Measurements from ENCODE around the gene HELB.
A peak's percentile ranks its signal among the peaks of the same experiment; 100 is the strongest.

HELB gene

DNA sequence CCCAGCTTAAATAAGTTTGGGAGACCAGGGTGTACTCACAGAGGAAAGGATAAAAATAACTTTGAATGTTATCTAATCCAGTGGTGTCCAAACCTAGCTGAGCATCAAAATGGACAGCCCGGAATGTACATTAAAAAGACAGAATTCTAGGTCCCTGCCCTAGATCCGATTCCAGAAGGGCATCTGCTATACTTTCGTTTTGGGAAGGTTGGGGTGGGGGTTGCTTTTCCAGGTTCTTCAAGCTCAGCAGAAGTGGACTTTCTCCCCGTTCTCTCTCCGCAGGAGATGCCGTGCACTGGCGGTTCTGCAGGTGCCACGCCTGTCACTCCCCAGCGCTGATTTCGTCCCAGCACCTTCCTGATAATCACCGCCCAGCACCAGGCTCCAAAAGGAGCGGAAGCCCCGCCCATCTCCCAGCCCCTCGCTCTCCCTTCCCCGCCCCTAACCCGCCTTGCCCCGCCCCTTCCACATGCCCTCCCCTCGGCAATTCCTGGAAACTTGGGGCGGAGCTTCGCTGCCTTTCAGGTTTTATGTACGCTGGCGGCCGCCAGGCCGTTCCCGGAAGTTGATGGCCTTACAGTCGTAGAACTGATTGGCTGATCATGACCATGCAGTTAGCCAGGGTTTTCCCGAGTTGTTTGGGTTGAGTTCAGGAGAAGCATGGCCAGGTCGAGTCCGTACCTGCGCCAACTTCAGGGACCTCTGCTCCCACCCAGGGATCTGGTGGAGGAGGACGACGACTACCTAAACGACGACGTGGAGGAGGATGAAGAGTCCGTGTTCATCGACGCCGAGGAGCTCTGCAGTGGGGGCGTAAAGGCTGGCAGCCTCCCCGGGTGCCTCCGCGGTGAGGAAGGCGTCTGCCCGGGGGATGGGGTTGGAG is at the start of gene HELB:
Gene HELB, plus strand, starts transcription at position 550 of the 883 bp plus-strand sequence. Its CDS starts 111 bp downstream, at position 661.
- DNase-seq (ENCODE audit: low read depth in 4 of 4, low spot score in 1 of 4): peak; percentile 96 to 99 (median 98)

DNA sequence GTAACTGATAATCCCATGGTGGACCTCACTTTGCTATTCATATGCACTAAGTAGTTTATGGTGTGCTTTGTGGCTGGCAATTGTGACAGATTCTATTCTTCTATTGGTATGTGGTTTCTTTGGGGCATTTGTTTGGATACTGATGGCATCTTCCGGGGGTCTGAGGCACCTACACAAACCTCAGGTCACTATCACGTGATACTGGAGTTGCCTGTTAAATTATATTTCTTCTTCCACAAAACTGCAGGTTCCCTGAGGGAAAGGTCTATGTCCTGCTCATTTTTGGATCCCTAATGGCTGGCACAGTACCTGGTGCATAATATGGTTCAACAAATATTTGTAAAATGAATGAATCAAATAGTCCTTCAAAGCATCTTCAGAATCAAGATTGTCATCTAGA is 49.5 kb upstream of the HELB start:
- DNase-seq (ENCODE audit: low read depth in 4 of 4, low spot score in 1 of 4): no peak

GRCh38 chr12:66255737-66256136 is 46.6 kb upstream of the HELB start:
- no peak for DNase-seq (ENCODE audit: low read depth in 4 of 4, low spot score in 1 of 4)

GRCh38 chr12:66258011-66258410 is 44.3 kb upstream of the HELB start:
- no peak for DNase-seq (ENCODE audit: low read depth in 4 of 4, low spot score in 1 of 4)

- no peak for DNase-seq (ENCODE audit: low read depth in 4 of 4, low spot score in 1 of 4)
Measured at GRCh38 chr12:66262737-66263136, 39.6 kb upstream of the HELB start.

DNA sequence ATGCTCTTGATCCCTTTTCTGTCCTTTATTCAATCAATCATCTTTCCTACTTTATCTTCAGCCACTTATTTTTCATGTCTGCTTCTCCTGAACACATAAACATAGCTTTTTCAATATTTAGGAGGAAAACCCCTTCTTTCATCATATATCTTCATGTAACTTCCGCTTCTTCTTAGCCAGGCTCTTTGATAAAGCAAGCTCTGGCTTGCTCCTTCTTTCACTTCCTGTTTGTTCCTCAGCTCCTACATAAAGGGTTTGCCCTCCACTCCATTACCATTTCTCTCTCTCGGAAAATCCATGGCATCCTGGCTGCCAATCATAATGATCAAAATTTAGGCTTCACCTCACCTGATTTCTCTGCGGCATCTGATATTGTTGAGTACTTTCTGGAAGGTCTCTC is 33.7 kb upstream of the HELB start:
- no peak for DNase-seq (ENCODE audit: low read depth in 4 of 4, low spot score in 1 of 4)

DNA sequence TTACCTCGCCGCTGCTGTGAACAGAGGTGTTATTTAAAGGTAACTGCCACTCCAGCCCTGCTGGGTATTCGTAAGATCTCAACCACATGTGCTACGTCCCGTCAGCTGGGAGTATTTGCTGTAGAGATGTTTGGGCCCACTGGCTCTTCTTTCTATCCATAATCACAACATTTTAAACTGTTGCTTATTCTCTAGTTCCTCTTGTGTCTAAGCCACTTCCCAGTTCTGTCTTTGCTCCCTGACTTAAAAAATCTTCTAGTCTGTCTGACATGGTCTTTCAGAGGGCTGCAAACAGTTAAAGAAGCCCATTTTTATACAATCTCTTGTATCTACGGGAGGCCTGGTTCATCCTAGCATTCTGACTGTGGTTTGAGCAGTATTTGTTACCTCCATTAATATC is 33.2 kb upstream of the HELB start:
- DNase-seq (ENCODE audit: low read depth in 4 of 4, low spot score in 1 of 4): no peak

DNA sequence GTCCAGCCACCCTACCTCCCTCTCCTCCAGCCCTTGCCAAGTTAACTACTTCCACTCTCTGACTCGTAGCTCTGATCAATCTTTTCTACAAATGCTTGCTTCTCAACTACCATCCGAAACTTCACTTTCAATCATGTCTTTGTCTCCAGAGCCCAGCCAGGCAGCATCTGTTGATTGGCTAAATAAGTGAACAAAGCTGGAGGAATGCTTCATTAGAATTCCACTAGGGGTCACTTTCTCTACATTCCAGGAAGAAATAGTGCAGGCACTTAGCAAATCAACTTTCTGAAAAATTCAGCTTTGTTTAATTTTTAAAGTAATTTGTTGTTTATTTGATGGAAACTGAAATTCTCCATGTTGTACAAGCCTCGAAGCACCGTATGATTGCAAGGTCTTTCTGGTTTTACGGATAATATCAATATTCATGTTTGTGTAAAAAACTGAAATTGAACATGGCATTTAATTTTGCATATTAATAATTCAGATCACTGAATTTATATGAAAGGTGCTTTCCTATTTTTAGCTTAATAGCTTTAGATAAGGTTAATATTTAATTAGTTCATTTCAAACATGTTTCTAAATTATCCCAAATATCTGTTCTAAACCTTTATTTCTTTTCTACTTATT is 32.4 kb upstream of the HELB start:
- DNase-seq (ENCODE audit: low read depth in 4 of 4, low spot score in 1 of 4): no peak

GRCh38 chr12:66270613-66271012 is 31.7 kb upstream of the HELB start:
- no peak for DNase-seq (ENCODE audit: low read depth in 4 of 4, low spot score in 1 of 4)

DNA sequence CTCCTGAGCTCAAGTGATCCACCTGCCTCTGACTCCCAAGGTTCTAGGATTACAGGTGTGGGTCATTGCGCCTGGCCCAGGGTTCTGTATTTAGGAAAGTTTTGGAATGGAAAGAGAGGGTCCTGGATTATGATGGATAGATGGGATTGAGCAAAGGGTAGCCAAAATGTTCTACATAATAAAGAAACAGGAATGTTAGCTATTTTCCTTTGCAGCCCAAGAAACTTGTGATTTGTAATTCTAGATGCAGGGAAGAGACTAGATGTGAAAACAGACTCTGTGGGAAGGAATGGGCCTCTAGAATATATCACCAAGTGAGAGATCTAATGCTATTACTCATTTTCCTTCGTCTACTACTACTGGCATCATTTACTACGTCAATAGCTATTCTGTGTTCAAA is 29.6 kb upstream of the HELB start:
- no peak for DNase-seq (ENCODE audit: low read depth in 4 of 4, low spot score in 1 of 4)

- no peak for DNase-seq (ENCODE audit: low read depth in 4 of 4, low spot score in 1 of 4)
Measured at GRCh38 chr12:66273147-66273546, 29.1 kb upstream of the HELB start.

GRCh38 chr12:66275040-66275439 is 27.3 kb upstream of the HELB start:
- DNase-seq (ENCODE audit: low read depth in 4 of 4, low spot score in 1 of 4): no peak

DNA sequence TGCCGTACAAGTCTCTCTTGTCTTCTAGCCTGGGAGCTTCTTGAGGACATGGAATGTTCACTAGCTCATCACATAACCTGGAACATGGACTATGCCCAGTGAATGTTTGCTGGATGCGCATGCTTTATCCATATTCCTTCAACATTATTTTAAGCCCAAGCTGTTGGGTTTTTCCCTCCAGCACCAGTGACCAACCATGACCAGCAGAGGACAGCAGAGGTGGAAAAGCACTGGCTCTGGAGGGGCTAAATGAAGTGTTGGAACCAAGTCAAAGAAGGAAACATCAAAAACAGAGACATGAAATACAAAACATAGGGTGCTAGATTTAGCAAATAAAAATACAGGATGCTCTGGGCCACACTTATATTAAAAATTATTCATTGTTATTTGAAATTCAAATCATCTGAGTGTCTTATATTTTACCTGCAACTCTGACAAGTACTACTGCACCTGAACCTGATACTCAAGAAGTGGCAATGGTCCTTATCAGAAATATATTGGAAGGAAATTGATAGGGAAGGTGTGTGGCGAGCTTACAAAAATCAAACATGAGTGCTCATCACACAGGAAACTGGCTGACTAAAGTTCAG is 23.1 kb upstream of the HELB start:
- DNase-seq (ENCODE audit: low read depth in 4 of 4, low spot score in 1 of 4): no peak

DNA sequence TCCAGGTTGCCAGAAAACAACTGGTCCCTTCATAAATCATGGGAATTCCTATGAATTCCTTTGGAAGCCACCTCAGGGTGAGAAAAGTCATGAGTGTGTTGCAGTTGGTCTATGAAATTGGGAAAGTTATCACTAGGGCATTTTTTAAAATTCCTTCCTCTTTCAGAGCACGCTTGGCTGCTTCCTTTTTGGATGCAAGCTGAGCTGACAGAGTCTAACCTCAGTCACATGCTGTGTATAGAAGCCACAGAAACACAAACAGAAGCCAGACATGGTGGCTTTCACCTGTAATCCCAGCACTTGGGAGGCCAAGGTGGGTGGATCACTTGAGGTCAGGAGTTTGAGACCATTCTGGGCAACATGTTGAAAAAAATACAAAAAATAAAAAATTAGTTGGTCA is 21.7 kb upstream of the HELB start:
- DNase-seq (ENCODE audit: low read depth in 4 of 4, low spot score in 1 of 4): no peak

DNA sequence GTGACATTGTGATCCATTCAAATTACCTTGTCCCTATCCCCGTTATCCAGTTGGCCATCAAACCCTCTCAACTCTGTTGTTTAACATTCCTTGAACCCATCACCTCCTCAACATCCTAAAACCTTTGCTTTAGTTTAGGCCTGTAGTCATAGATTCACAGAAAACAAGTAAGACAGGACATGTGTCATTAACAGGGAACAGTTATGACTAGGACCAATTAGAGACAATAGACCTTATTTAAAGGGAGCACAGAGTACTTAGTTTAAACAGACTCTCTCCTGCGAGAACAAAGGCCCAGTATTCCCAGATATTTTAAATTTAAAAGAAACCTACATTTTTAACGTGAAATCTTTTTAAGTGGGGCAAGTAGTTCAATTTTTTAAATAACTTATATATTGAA is 20.0 kb upstream of the HELB start:
- DNase-seq (ENCODE audit: low read depth in 4 of 4, low spot score in 1 of 4): no peak

GRCh38 chr12:66287275-66287674 is 15.0 kb upstream of the HELB start:
- no peak for DNase-seq (ENCODE audit: low read depth in 4 of 4, low spot score in 1 of 4)

DNA sequence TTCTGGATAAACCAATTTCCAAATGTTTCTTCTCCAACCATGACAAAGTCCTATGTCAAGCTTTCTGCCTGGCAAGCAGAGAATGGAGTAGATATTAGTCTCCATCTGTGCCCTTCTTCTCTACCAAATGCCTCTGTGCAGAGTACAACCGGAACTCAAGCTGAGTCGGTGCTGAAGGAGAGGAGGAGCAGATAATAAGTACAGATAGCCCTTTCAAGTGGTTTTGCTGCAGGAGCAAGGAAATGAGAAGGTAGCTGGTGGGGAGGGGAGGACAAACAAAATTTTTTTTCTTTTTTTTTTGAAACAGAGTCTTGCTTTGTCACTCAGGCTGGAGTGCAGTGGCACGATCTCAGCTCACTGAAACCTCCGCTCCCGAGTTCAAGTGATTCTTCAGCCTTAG is 14.2 kb upstream of the HELB start:
- DNase-seq (ENCODE audit: low read depth in 4 of 4, low spot score in 1 of 4): no peak

DNA sequence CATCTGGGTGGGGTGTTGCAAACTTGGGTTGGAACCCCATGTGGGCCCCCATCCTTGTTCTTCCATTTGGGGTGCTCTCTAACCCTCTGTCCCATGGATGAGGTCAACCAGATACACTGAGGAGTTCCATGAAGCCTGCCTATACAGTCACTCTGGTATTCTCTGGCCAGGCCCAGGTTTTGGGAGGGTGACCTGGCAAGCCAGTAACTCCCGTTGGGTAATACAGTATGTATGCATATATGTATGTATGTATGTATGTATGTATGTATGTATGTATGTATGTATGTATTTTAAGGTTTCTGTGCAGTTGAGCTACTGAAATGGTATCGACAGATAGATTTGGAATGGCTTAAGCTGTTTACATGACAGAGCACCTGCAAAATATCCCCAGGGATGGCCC is 12.8 kb upstream of the HELB start:
- DNase-seq (ENCODE audit: low read depth in 4 of 4, low spot score in 1 of 4): no peak

- no peak for DNase-seq (ENCODE audit: low read depth in 4 of 4, low spot score in 1 of 4)
Measured at GRCh38 chr12:66290716-66291200, 11.5 kb upstream of the HELB start.

DNA sequence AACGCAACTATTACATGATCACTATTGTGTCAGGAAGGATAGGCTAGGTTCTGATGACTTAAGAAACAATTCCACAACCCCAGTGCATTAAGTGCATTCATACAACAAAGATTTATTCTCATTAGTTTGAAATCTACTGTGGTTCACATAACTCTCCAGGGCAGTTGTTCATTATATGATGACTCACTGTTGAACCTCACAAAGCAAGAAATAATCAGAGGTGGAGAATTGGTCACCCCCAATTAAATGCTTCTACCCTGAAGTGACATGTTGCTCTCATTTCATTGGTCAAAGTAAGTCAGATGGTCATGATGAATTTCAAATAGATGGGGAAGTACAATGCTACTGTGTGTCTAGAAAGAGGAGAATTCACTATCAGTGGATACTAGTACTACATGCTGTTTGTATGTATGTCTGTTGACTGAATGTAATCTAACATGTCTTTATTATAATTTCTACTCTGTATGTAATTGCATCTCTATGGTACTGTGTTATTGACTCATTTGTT is 6.1 kb upstream of the HELB start:
- no peak for DNase-seq (ENCODE audit: low read depth in 4 of 4, low spot score in 1 of 4)

GRCh38 chr12:66297080-66297479 is 5.2 kb upstream of the HELB start:
- no peak for DNase-seq (ENCODE audit: low read depth in 4 of 4, low spot score in 1 of 4)

- DNase-seq (ENCODE audit: low read depth in 4 of 4, low spot score in 1 of 4): no peak
Measured at GRCh38 chr12:66297923-66298322, 4.4 kb upstream of the HELB start.
